Endothelial cell of umbilical vein (primary cell): ENCODE data around the gene ZBTB20. TPM values are rescaled to one million over a fixed set of nuclear protein-coding genes. Genes with fewer than 3 reads are reported as not detected.
A peak's percentile ranks its signal among the peaks of the same experiment; 100 is the strongest.

Experiments
- BruUV-seq: library from RNA; stranded (reverse); fragments of 400-500 nt; replicated peaks from 2 replicates; lab custom pipeline; 2021; lab: Mats Ljungman, UMichigan
- CTCF ChIA-PET: fragments of 300-600, 350-600 bp; sonication (Branson Sonifier 250); formaldehyde crosslinking; loops from one replicate; lab custom pipeline; 2021; ENCODE audit warnings: antibody characterized with exemption, inconsistent platforms; lab: Charles Lee
- POLR2A ChIA-PET: fragments of 300-600, 350-600 bp; sonication (Branson Sonifier 250); formaldehyde crosslinking; loops from one replicate; lab custom pipeline; 2021; ENCODE audit warnings: antibody characterized with exemption, inconsistent platforms; lab: Charles Lee
- DNase-seq: peaks from one replicate; pipeline ENCODE4 v3.0.0-alpha.2; 2011; ENCODE audit warnings: low read depth, low spot score
- FAIRE-seq: peaks from 2 replicates; lab custom pipeline; 2011; peaks lifted over from hg19 to GRCh38; lab: Jason Lieb, UNC
- H2AFZ ChIP-seq: 2 replicates; pipeline ENCODE4 v1.6.0; 2012; ENCODE audit warnings: low read depth, low read length, control low read depth, inconsistent platforms
- H3K27ac ChIP-seq: 2 replicates; pipeline ENCODE4 v1.5.1; 2011; ENCODE audit warnings: low read depth, mild to moderate bottlenecking, control low read depth, low read length, moderate library complexity; ENCODE audit not compliant: insufficient read depth
- H3K27me3 ChIP-seq, 2 experiments: 2 replicates each; pipeline versions ENCODE4 v1.6.0 to v1.6.1; 2011; ENCODE audit warnings: low read length in 2 of 2, mixed read lengths in 1 of 2; ENCODE audit not compliant: control insufficient read depth in 2 of 2, insufficient read depth in 2 of 2
- H3K36me3 ChIP-seq, 2 experiments: 2 replicates in 1 of 2; 3 replicates in 1 of 2; pipeline ENCODE4 v1.5.1; 2011; ENCODE audit warnings: low read length in 2 of 2, mild to moderate bottlenecking in 1 of 2, moderate library complexity in 1 of 2; ENCODE audit not compliant: control insufficient read depth in 2 of 2, insufficient read depth in 2 of 2; ENCODE audit errors: extremely low read depth in 1 of 2
- H3K4me1 ChIP-seq: 3 replicates; pipeline ENCODE4 v1.5.1; 2011; ENCODE audit warnings: mild to moderate bottlenecking, low read length; ENCODE audit not compliant: control insufficient read depth, insufficient read depth; ENCODE audit errors: extremely low read depth
- H3K4me2 ChIP-seq: 2 replicates; pipeline ENCODE4 v1.6.1; 2011; ENCODE audit warnings: low read length, control low read depth, mixed read lengths; ENCODE audit not compliant: insufficient read depth
- H3K4me3 ChIP-seq, 3 experiments: fragments of 200-600 bp in 1 of 3; sonication (generic), shearing (Covaris generic) in 1 of 3; replicated peaks in 1 of 3; 2 replicates each; pipeline ENCODE4 v1.5.1; 2011 to 2016; ENCODE audit warnings: control low read depth in 3 of 3, low read length in 3 of 3, mild to moderate bottlenecking in 2 of 3, inconsistent platforms in 1 of 3, low read depth in 1 of 3, moderate library complexity in 1 of 3; ENCODE audit not compliant: insufficient read depth in 1 of 3
- H3K79me2 ChIP-seq: 2 replicates; pipeline ENCODE4 v1.6.0; 2012; ENCODE audit warnings: low read length, inconsistent platforms; ENCODE audit not compliant: control insufficient read depth, insufficient read depth
- H3K9ac ChIP-seq: replicated peaks from 2 replicates; pipeline ENCODE3; 2011; ENCODE audit warnings: low read length, control low read depth; ENCODE audit not compliant: insufficient read depth; ENCODE audit errors: extremely low read depth
- H3K9me1 ChIP-seq: replicated peaks from 3 replicates; pipeline ENCODE4 v1.6.0; 2011; ENCODE audit warnings: mild to moderate bottlenecking, low read length; ENCODE audit not compliant: control insufficient read depth, insufficient read depth; ENCODE audit errors: extremely low read depth
- H3K9me3 ChIP-seq: replicated peaks from 2 replicates; pipeline ENCODE4 v1.5.1; 2012; ENCODE audit warnings: low read length, inconsistent platforms; ENCODE audit not compliant: control insufficient read depth, insufficient read depth
- H4K20me1 ChIP-seq: replicated peaks from 2 replicates; pipeline ENCODE3; 2011; ENCODE audit warnings: mild to moderate bottlenecking, low read length; ENCODE audit not compliant: control insufficient read depth, insufficient read depth; ENCODE audit errors: extremely low read depth
- EZH2 ChIP-seq: IDR thresholded peaks from 2 replicates; pipeline ENCODE4 v1.6.1; 2012; ENCODE audit warnings: borderline replicate concordance, low read depth, mild to moderate bottlenecking, moderate library complexity, low read length, inconsistent platforms; ENCODE audit not compliant: severe bottlenecking
- FOS ChIP-seq: IDR thresholded peaks from 2 replicates; pipeline ENCODE4 v1.6.1; 2011; ENCODE audit warnings: mild to moderate bottlenecking, low read length, moderate library complexity, borderline replicate concordance; ENCODE audit not compliant: insufficient read depth
- GATA2 ChIP-seq: IDR thresholded peaks from 2 replicates; pipeline ENCODE4 v1.7.0; 2011; ENCODE audit warnings: low read depth, mild to moderate bottlenecking, moderate library complexity, mixed read lengths, low read length; ENCODE audit not compliant: insufficient read length, insufficient read depth
- JUN ChIP-seq: IDR thresholded peaks from 2 replicates; pipeline ENCODE4 v1.6.1; 2011; ENCODE audit warnings: borderline replicate concordance, low read depth; ENCODE audit not compliant: insufficient read length, insufficient read depth
- MYC ChIP-seq: IDR thresholded peaks from one replicate; pipeline ENCODE4 v1.6.1; 2011; ENCODE audit warnings: mild to moderate bottlenecking, low read depth, low read length
- POLR2A ChIP-seq: IDR thresholded peaks from 2 replicates; pipeline ENCODE4 v1.6.1; 2012; ENCODE audit warnings: low read depth, mild to moderate bottlenecking, control low read depth, low read length
- POLR2AphosphoS5 ChIP-seq: IDR thresholded peaks from 2 replicates; pipeline ENCODE4 v1.6.1; 2012; ENCODE audit warnings: low read depth, mild to moderate bottlenecking, control low read depth, low read length, moderate library complexity; ENCODE audit not compliant: insufficient read depth
- dilution Hi-C: fragments of 300-500 bp; cut with MboI; formaldehyde crosslinking; loops from one replicate; pipeline ENCODE4 v1.15.0; 2019; ENCODE audit warnings: low sequenced_read_pairs; ENCODE audit not compliant: extremely low pct_ligation_motif_present
- intact Hi-C: fragments of 100-400 bp; cut with micrococcal nuclease; formaldehyde crosslinking; loops from one replicate; pipeline ENCODE4 v1.10.0; 2022
- polyA plus RNA-seq, 4 experiments: library from polyadenylated mRNA; depleted of rRNA in 3 of 4; stranded (reverse) in 3 of 4; unstranded in 1 of 4; fragments of >200 nt; gene quantifications; 2 replicates each; pipeline versions ENCODE4 v1.2.1 to v1.2.3, GENCODE V29; 2011 to 2012; ENCODE audit warnings: missing spikeins in 1 of 4
- total RNA-seq: library from RNA; stranded (reverse); gene quantifications from 2 replicates; pipeline ENCODE4 v1.2.3, GENCODE V29; 2021
- TF ChIP-seq, protein P1 (sequence below): IDR thresholded peaks from 2 replicates; pipeline ENCODE4 v1.6.1; 2011; ENCODE audit not compliant: insufficient read depth, insufficient read length
- TF ChIP-seq, protein P2 (sequence below), 2 donors: IDR thresholded peaks; 1 replicate in 1 of 2; 2 replicates in 1 of 2; pipeline ENCODE4 v1.5.1; 2011; ENCODE audit warnings: low read length in 2 of 2, mild to moderate bottlenecking in 2 of 2, moderate library complexity in 2 of 2, control low read depth in 1 of 2, inconsistent platforms in 1 of 2, low read depth in 1 of 2; ENCODE audit not compliant: insufficient read depth in 1 of 2; ENCODE audit errors: extremely low read depth in 1 of 2

ZBTB20 gene
- total and polyA plus RNA-seq, 2 donors (not counting 3 experiments of a cell fraction or from before 2014, with no cell fraction given) = 2.1 to 20.5 TPM

- peak overlapping the region; percentile 55 for H3K4me2 ChIP-seq
- dilution Hi-C loops (no loop called here), intact Hi-C loops (no loop called here)
- H3K4me3 ChIP-seq = no peak overlapping the region
- ChIA-PET POLR2A (no interaction called here), CTCF (interaction anchor here (2.0 kb wide), 1 partner anchor 21 kb away, joined by 11 read pairs; no protein-coding TSS in a partner anchor)
- no peaks in the 10 kb centered on the region for H3K27me3 ChIP-seq
- H3K9me3 ChIP-seq = no peaks in the 10 kb centered on the region
- no peaks in the 10 kb centered on the region for H3K79me2 ChIP-seq
- H2AFZ ChIP-seq = no peak overlapping the region
- TF ChIP-seq FOS = peak; percentile 41
- peak; percentile 59 for TF ChIP-seq JUN
- TF ChIP-seq, protein P1, sequence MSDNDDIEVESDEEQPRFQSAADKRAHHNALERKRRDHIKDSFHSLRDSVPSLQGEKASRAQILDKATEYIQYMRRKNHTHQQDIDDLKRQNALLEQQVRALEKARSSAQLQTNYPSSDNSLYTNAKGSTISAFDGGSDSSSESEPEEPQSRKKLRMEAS = no peak
- H3K4me1 ChIP-seq = peaks cover 12% of the 10 kb centered on the region
- no peak overlapping the region for H3K9ac ChIP-seq
- no peak for FAIRE-seq
- peak; percentile 70 for DNase-seq
- H3K9me1 ChIP-seq = no peaks in the 10 kb centered on the region
- peak overlapping the region; percentile 6 for H3K27ac ChIP-seq
- no peaks in the 10 kb centered on the region for H4K20me1 ChIP-seq
- H3K36me3 ChIP-seq = peaks cover 0 to 2% of the 10 kb centered on the region in 2 experiments
- no TSS peak for BruUV-seq
Measured at GRCh38 chr3:114320246-114320645, 826.8 kb downstream of the ZBTB20 start.

DNA sequence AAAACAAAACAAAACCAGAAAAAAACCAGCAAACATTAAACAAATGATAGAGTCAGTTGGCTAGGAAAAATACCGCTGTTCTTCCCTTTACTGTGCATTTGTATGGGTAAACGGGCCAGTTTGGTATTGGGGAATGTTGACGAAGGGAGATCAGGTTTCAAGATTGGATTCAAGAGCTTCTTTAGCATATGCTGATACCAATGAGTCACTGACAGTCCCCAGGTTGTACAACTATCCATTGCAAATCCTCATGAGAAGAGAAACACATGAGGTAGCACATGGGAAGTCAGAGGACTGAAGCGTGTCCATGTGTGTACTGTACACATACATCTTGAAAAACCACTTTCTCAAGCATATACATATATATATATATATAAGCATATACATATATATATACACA lies 827.6 kb downstream of the ZBTB20 start:
- BruUV-seq = no TSS peak
- Histone ChIP-seq H3K4me1 (peaks cover 12% of the 10 kb centered on the region), H3K27ac (no peak overlapping the region), H3K79me2 (no peaks in the 10 kb centered on the region), H3K9ac (no peak overlapping the region), H2AFZ (no peak overlapping the region), H3K36me3 (peaks cover 0 to 2% of the 10 kb centered on the region in 2 experiments), H3K27me3 (no peaks in the 10 kb centered on the region), H4K20me1 (no peaks in the 10 kb centered on the region), H3K9me1 (no peaks in the 10 kb centered on the region), H3K4me3 (no peak overlapping the region), H3K4me2 (no peak overlapping the region), H3K9me3 (no peaks in the 10 kb centered on the region)
- FAIRE-seq = no peak
- CTCF ChIA-PET = interaction anchor here (2.0 kb wide), 1 partner anchor 20 kb away, joined by 11 read pairs; no protein-coding TSS in a partner anchor
- dilution Hi-C loops (no loop called here), intact Hi-C loops (no loop called here)
- TF ChIP-seq EZH2 (no peak), GATA2 (no peak), POLR2AphosphoS5 (no peak), FOS (no peak), JUN (no peak), POLR2A (no peak), MYC (no peak)
- TF ChIP-seq, protein P1 = no peak
- TF ChIP-seq, protein P2, sequence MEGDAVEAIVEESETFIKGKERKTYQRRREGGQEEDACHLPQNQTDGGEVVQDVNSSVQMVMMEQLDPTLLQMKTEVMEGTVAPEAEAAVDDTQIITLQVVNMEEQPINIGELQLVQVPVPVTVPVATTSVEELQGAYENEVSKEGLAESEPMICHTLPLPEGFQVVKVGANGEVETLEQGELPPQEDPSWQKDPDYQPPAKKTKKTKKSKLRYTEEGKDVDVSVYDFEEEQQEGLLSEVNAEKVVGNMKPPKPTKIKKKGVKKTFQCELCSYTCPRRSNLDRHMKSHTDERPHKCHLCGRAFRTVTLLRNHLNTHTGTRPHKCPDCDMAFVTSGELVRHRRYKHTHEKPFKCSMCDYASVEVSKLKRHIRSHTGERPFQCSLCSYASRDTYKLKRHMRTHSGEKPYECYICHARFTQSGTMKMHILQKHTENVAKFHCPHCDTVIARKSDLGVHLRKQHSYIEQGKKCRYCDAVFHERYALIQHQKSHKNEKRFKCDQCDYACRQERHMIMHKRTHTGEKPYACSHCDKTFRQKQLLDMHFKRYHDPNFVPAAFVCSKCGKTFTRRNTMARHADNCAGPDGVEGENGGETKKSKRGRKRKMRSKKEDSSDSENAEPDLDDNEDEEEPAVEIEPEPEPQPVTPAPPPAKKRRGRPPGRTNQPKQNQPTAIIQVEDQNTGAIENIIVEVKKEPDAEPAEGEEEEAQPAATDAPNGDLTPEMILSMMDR (IDR thresholded peaks at IDR 0.05; ENCODE audit: extremely low read depth in 1 of 2, insufficient read depth in 1 of 2, low read depth in 1 of 2, low read length in 2 of 2) = no peak
- DNase-seq = peak; percentile 13
- POLR2A ChIA-PET = no interaction called here
